GM21737 (cell line): ENCODE measurements around the gene MACROD2.

Source experiments
- ATAC-seq: cut with Tn5 transposase; IDR thresholded peaks from one replicate; pipeline ENCODE4 v1.9.1; 2021; ENCODE audit warnings: mild to moderate bottlenecking, moderate library complexity; ENCODE audit not compliant: unreplicated experiment

Gene MACROD2

DNA sequence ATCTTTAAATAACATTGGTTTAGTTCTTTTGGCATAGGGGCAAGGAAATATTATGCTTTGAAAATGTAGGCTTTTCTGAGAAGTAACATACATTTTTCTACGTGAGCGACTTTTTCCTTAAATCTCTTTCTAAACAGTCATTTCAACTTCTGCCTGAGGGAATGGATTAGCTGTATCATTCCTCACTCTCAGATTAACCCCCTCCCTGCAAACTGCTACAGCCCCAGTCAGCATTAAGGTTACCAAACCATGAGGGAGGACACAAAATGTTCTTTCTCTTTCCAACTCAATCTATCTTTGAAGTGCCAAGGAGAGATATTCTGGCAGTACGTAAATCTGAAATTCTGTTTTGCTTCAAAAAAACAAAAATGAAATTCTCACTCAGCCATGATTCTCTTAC is 573.4 kb downstream of the MACROD2 start:
- no peak for ATAC-seq

DNA sequence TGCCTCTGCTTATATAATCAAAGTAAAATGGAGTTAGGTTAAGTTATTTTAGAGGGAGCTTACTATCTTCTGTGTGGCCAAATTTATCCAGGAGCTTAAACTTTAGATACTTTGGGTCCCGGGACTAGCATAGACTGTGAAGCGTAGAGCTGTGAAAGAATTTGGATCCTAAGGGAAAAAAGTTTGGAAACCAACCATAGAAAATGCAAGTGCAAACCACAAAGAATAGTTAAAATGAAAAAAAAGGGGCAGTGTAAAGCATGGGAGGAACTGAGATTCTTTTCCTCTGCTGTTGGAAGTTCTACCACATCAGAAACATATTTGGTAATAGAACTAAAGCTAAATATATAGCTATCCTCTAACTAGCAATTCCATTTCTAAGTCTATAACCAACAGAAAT is 574.3 kb downstream of the MACROD2 start:
- ATAC-seq, result no peak

DNA sequence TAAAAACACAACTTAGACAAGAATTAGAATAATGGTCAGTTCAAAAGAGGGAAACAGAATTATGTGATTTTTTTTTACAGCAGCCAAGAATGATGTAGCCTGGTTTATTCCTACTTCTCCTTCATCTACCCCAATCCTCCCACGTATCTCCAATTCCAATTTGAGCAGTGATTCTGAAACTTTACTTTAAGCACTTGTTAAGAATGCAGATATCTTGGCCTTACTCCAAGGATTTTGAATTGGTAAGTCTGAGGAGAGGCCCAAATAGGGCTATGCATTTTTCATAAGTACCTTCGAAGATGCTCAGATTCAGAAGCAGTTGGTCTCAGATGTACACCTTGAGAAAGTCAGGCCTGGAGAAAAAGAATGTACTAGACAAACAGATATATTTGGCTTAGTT is 575.5 kb downstream of the MACROD2 start:
- no peak for ATAC-seq

DNA sequence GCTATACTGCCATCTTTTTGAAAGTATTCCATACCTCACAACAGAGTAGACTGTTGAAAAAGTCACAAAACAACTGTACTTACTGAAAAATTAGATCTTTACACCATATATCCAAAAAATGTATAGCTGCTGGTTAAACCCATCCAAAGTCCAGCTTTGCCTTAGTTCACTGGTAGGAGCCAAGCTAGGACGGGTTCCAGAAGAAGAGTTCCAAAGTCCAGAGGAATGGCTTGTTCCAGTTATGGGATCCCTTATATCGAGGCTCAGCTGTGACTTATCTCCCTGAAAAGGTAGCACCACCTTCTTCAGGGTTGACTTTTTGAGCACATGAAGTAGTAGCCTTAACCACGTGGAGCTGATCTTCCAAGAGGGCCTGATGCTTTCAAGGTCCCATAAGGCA is 578.4 kb downstream of the MACROD2 start:
- ATAC-seq, result no peak

DNA sequence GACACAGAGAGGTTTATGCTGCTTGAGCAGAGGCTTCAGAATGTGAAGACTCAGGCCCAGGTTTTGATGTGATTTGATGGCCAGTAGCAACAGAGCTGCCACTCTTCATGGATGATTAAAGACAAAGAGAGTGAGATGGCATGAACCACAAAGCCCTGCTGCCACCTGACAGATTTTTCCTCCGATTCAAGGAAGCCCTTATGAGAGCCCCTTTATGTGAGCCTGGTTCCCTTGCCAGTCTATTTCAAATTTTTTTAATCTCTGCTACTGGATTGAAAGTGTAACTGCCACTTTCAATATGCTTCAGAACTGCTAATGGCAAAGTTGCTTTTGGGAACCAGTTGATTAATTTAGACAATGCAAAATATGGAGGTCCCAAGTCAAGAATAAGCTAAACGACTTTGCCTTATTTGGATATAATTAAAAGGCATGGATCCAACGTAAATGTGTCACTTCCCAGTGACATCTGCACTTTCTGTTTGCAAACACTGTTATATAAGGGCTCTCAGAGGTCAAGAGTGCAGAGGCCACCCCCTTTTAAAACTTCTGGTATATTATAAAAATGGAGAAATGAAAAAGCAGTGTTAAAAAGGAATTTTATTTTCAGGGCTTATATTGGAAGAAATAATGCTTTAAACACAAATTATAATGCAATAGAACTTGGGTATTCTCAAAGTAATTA is 581.0 kb downstream of the MACROD2 start:
- ATAC-seq, result no peak

DNA sequence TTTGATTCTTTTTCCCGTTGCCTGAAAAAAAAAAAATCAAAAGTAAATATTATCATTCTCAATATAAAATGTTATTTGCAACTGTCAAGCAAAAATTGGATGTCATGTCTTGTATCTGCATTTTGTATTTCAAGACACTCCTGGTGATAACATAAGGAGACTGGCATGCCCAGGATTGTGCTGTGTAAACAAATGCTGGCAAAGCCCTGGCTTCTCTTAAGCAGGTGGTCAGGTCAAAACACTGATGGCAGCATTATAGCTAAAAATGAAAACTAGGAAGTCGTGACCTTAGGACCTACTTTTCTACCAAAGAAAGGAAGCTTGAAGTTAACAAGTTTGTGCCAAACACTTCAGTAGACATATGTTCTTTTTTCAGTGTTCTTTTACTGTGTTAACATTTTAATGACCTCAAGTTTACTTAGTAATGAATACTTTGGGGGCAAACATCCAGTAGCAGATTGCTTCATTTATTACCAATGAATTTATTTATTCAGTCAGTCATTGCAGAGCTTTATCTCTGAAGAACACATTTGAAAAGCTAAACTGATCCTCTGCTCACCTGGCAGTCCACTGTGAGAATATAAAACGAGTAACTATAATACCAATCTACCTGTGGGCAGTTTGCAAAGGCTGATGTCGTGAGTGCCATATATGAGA is 585.2 kb downstream of the MACROD2 start:
- no peak for ATAC-seq

DNA sequence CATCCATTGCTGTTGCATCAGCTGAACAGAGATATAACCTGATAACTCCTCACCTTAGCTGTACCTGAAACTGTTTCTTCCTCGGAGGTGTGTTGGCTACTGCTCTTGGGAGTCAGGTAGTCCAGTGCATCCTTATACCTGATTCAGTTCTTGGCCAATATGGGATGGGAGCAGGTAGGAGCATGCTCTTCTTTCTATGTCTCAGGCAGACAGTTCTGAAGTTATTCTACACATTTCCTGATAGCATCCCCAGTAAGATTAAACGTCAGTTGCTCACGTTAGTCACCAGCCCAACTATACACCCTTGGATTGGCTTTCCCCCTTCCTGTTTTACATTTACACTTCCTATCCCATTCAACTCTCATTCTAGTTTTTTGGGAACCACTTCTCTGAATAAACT is 586.4 kb downstream of the MACROD2 start:
- ATAC-seq, result no peak

DNA sequence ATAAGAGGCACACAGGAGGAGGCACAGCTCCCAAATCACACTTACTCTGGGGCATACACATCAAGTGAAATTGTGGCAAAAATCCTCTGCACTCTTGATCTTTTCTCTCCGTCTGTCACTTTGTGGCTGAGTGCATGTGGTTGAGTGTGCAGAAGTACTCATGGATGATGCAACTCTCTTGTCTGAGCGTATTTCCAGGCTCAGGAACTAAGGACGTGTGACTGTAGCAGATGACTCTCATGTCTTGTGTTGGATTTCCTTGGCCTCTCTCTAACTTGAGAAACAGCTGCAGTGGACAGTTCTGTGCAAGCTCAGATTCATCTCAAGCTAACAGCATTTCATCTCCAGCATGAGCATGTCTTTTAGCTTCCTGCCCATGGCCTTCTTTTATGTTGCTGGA is 587.5 kb downstream of the MACROD2 start:
- ATAC-seq, result no peak

DNA sequence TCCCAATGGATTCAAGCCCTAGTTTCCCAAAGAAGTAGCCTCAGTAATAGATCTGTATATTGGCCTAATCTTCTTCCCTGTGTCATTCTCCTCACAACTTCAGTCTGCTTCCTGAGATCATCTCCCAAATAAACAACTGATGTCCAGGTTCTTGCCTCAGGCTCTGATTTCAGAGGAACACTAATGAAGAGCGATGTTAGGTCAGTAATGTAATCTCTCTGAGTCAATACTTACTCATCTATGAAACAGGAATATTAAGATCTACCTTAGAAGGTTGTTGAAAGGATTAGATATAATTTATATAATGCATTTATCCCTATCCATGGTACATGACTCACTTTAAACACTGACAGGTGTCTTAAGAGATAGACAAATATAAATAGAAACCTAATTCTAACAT is 588.1 kb downstream of the MACROD2 start:
- ATAC-seq, result no peak

DNA sequence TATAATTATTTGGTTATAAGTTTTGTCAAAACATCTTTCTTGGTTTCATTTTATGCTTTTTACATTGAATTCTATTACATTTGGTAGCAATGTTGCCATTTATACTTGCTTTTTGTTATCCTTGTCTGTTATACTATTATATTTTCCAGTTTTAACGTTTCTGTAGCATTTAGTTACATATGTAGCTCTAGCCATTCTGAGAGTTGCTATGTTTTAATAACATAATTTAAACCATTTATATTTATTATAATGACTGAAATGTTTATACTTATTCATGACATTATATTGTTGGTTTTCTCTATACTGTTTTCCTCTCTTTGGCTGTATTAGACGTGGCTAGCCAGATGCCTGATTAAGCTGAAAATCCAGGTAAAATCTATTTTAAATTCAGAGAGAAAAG is 594.1 kb downstream of the MACROD2 start:
- ATAC-seq, result no peak

DNA sequence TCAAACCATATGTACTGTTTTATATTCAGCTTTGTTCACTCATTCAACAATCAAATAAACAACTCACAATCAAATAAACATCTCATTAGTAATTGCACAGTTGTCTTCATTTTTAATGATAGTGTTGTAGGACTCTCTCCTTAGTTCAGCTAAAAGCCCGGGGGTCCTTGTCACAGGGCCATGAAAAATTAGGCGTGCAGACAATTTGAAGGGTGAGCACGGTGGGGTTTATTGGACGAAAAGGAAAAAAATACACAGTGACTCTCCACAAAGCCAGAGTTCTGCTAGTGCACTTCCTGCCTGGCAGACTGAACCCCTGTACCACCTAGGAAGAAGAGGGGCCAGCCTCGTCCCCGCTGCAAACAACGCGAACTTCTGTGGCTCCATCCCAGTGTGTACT is 599.7 kb downstream of the MACROD2 start:
- ATAC-seq, result no peak

DNA sequence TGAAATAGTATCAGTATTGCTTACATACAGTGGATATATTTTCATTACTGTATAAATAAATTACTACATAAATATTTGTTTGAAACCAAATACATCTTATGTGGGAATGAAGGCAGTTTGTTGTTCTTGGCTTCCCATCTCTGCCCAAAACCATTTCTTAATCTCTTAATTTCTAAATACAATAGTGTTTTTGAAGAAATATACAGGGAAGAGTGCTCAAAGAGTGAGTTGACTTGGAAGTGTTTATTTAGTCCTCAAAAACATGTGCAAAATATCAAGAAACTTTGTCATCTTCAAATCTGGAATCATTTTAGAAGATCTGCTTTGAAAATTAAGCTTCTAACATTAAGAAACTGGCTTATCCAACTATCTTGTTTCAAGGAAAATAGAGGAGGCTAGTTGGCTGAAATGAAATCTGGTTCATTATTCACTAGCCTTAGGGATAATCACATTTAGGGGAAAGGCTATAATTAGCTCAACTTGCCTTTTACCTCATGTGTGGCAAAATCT is 601.9 kb downstream of the MACROD2 start:
- ATAC-seq, result no peak

DNA sequence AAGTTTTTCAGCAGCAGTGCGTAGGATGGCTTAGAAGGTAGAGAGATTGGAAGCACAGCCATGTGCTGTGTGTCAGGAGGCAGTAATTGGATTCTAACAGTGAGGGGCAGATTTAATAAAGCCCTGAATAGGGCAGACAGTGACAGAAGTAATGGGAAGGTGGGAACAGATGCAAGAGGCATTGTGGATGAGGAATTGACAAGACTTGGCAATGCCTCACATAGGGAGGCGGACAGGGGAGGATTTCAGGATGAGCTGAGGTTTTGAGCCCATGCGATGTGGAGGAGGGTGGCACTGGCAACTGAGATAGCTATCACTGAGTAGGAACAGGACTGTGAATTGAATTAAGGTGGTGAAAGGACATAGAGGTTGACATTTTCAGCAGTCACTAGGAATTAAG is 604.3 kb downstream of the MACROD2 start:
- ATAC-seq, result no peak

DNA sequence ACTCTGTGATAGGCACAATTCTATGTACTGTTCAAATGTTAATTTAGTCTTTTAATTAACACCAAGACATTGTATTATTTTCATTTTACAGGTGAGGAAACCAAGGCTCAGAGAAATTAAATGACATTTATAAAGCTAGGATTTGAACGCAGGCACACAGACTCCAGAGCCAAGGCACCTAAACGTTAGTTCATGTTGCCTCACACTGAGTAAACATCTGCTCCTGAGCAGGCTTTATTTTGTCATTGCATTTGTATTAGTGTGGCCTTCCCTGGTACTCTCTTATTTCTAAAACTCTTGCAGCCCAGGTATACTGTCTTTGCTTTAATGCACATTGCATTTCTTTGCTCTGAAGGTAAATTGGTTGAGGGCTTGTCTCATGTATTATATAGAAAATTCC is 605.2 kb downstream of the MACROD2 start:
- no peak for ATAC-seq

DNA sequence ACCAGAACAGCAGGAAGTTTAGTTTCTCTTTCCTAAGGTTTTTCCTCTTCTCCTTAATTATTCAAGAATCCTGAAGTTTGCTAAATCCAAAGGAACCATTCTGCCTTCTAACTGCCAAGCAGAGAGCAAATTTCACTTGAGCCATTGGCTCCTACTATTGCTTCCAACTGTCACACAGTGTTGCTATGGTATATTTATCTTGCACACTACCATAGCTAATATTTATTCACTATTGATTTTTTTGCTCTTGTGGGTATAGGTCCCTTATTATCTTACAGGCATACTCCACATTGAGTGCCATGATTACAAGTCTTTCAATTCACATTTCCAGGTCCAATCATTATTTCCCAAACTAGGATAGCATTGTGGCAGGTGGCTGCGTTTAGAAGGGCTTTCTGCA is 608.8 kb downstream of the MACROD2 start:
- no peak for ATAC-seq

DNA sequence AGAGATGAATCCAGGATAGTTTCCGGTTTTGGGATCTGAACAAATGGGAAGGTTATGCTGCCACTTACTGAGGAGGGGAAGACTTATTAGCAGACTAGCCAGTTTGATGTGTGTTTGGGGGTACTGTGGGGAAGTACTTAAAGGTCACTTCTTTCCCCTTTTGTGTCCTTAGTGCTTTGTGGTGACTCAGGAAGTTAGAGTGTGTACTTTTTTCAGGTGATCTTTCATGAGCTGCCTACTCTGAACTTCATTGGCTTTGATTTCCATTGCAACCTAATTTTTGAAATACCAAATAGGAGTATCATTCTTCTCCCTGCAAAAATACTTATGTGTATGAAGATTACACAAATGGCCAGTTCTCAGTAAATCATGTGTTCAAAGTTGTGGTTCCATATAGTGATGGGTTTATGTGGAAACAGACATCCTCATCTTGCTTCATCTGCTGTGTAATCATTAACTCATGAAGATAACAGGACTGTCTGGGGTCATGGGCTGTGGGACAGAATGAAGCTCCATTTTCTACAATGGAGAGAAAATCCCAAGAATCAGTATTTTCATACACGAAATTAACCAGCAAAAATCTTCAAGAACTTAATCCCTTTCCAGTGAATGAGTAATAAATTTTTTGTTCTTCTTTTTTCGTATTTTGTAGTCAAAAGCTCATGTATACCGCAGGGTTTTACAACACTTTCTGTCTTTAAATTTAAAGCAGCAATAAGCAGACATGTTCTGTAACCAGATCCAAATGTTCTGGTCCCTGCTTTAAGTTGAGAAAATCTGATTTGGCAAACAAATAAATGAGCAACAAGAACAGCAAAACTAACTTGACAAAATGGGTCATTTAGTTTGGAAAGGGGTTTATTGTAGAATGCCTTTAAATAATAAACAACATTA is 614.3 kb downstream of the MACROD2 start:
- no peak for ATAC-seq

DNA sequence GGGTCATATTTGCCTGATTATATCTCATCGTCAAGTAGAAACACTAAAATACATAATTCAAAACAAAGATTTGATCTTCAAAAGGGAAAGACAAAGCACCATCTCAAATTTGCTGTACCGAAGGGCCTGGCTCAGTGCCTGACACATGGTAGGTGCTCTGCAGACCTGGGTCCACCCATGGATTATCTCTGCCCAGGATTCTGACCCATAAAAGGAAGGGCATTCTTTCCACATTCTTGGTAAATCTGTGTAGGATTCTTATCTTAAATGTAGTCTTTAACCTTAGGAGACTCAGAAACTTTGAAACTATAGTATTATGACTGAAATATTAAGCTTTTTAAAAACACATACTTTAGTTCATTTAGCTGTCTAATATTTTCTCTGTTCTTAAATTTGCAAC is 616.2 kb downstream of the MACROD2 start:
- no peak for ATAC-seq

DNA sequence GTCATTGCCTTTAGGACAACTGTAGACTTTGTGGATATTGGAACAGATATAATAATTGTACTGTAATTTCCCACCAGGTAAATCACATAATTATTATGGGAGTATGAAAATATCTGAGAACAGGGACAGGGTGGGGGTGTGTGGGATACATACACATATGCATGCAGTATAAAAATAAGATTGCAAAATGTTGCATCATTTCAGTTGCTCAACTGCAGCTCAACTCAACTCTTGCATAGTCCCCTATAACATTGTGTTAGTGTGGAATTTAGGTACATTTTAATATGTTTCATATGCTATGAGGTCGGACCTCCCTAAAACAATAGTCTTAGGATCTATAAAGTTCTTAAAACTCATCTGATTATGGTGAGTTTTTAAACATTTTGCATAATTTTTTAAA is 617.1 kb downstream of the MACROD2 start:
- ATAC-seq, result no peak

DNA sequence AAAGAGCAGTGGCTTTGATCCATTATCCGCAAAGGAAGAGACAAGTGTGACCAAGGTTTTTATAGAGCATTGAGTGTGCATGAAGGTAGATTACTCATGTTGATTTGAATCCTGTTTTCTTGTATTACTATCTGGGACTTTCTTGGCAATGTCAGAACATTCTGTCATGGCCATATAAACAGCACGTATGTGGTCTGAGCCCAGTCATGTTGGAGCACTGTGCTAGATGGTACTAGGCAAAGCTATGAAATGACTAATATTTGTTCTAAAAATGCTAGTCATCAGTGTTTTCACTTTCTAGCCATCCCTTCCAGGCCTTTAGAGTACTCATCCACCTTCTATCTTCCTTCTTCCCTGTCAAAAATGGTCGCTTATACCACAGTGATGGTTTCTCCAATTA is 620.7 kb downstream of the MACROD2 start:
- no peak for ATAC-seq

DNA sequence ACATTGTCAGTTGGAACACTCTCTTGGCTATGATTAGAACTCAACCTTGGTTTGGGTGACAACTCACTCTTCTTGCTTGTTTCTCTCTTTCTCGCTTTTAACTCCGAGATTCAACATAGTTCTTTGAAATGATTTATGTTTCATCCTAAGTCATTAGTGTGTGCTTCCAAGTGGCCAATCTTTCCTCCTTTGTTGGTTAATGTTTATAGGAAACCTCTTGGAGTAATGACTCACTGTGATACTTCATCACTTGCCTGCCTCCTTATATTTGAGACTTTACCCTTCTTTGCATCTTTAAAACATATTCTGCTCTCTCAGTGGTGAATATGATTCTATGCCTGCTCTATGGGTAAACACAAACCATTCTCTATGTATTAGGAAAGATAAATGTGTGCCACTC is 621.8 kb downstream of the MACROD2 start:
- ATAC-seq, result no peak

DNA sequence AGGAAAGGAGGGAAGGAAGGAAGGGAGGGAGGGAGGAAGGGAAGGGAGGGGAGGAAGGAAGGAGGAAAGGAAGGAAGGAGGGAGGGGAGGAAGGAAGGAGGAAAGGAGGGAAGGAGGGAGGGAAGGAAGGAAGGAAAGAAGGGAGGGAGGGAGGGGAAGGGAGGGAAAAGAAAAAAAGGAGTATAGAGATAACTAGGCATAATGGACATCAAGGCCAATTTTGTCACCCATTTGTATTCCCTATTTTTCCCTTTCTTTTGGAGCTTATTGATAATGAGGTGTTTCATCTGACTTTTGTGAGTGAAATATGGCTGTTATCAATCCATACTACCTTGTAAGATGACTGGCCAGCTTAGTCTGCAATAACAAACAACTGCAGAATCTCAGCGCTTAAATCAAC is 624.1 kb downstream of the MACROD2 start:
- no peak for ATAC-seq

DNA sequence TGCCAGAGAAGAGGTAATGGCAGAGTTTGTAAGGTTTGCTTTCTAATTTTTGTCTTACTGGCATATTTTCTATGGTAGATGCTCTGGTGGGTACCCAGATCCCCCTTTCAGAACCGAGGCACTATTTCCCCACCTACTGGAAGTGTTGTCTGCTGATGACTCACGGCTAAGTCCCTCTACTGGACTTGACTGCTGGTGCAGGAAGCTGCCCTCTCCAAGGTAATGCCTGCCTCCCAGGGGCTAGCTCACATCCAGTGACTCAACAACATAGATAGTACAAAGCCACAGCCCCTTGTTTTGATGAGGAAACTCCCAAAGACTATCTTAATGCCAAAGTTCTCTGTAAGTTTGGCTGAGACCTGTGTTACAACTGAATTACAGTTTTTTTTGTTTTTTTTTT is 627.5 kb downstream of the MACROD2 start:
- ATAC-seq, result no peak
